ENCODE measurements around the gene DENND10.
A peak's percentile ranks its signal among the peaks of the same experiment; 100 is the strongest.

The DENND10 gene

GRCh38 chr10:119061926-119062325, 42.0 kb upstream of the DENND10 start:
- no peak overlapping the region for H3K27ac ChIP-seq
- TF ChIP-seq CTCF (conservative IDR thresholded peaks at IDR 0.05) (no peak), ZFX (IDR thresholded peaks at IDR 0.05) (no peak)

- TF ChIP-seq CTCF (conservative IDR thresholded peaks at IDR 0.05), result no peak
- H3K27ac ChIP-seq, result no peak overlapping the region
Observed at GRCh38 chr10:119070395-119071165, 33.3 kb upstream of the DENND10 start.

- TF ChIP-seq CTCF (conservative IDR thresholded peaks at IDR 0.05), result no peak
- no peak for TF ChIP-seq ZFX (IDR thresholded peaks at IDR 0.05)
- H3K27ac ChIP-seq, result no peak overlapping the region
Observed at GRCh38 chr10:119073584-119073983, 30.3 kb upstream of the DENND10 start.

GRCh38 chr10:119078422-119079179, 25.3 kb upstream of the DENND10 start:
- no peak overlapping the region for H3K27ac ChIP-seq
- TF ChIP-seq ZFX (IDR thresholded peaks at IDR 0.05) (no peak), CTCF (conservative IDR thresholded peaks at IDR 0.05) (no peak)

- TF ChIP-seq CTCF (conservative IDR thresholded peaks at IDR 0.05) (no peak), ZFX (IDR thresholded peaks at IDR 0.05) (no peak)
- H3K27ac ChIP-seq, result peak overlapping the region; percentile 99
Observed at GRCh38 chr10:119079599-119080520, 24.1 kb upstream of the DENND10 start.

GRCh38 chr10:119080521-119081259, 23.2 kb upstream of the DENND10 start, which contains the start of gene EIF3A:
EIF3A (minus strand) TSS chr10:119080817; CDS start chr10:119080676, 141 bp downstream.
- TF ChIP-seq ZFX (IDR thresholded peaks at IDR 0.05) (peak; percentile 98), CTCF (conservative IDR thresholded peaks at IDR 0.05) (no peak)
- peak within 1 kb of the TSS; percentile 99 for H3K27ac ChIP-seq

Measured in C4-2B (cell line).